NCI-H345 (cell line): ENCODE measurements around the gene PNPLA7.
A peak's percentile ranks its signal among the peaks of the same experiment; 100 is the strongest.

Experiments used
- DNase-seq: peaks from one replicate; lab custom pipeline; 2025; lab: John Stamatoyannopoulos, UW

PNPLA7 gene

GRCh38 chr9:137494550-137495351, 55.5 kb downstream of the PNPLA7 start:
- DNase-seq: no peak

- DNase-seq: no peak
Observed at GRCh38 chr9:137494104-137494544, 56.1 kb downstream of the PNPLA7 start.

GRCh38 chr9:137493364-137494103, 56.7 kb downstream of the PNPLA7 start:
- DNase-seq: no peak

GRCh38 chr9:137492464-137493363, 57.5 kb downstream of the PNPLA7 start:
- DNase-seq: no peak

- DNase-seq: no peak
Observed at GRCh38 chr9:137491735-137492432, 58.3 kb downstream of the PNPLA7 start.

GRCh38 chr9:137490532-137491186, 59.5 kb downstream of the PNPLA7 start:
- no peak for DNase-seq

GRCh38 chr9:137488906-137489305, 61.3 kb downstream of the PNPLA7 start:
- no peak for DNase-seq

- peak; percentile 57 for DNase-seq
Observed at GRCh38 chr9:137488327-137488653, 61.9 kb downstream of the PNPLA7 start.

GRCh38 chr9:137487454-137488326, 62.5 kb downstream of the PNPLA7 start:
- peak; percentile 75 for DNase-seq

- no peak for DNase-seq
Observed at GRCh38 chr9:137486545-137487453, 63.4 kb downstream of the PNPLA7 start.

- DNase-seq: no peak
Observed at GRCh38 chr9:137486141-137486490, 64.1 kb downstream of the PNPLA7 start.

- DNase-seq: peak; percentile 62
Observed at GRCh38 chr9:137485343-137486140, 64.7 kb downstream of the PNPLA7 start.

GRCh38 chr9:137484551-137485315, 65.5 kb downstream of the PNPLA7 start:
- no peak for DNase-seq

- no peak for DNase-seq
Observed at GRCh38 chr9:137482094-137482781, 68.0 kb downstream of the PNPLA7 start.

GRCh38 chr9:137480686-137481683, 69.2 kb downstream of the PNPLA7 start:
- DNase-seq: no peak
